Activated naive CD4-positive, alpha-beta T cell treated with anti-CD3 and anti-CD28 coated beads, Interleukin-2, amount 10 ng/mL, durations not matched to agents 7 days and 5 days (primary cell): Measurements from ENCODE around the gene ZSCAN25.

ENCODE experiments used
- CTCF ChIA-PET: fragments of 350-600 bp; sonication (Branson Sonifier 250); formaldehyde crosslinking; loops from one replicate; lab custom pipeline; 2021; ENCODE audit warnings: antibody characterized with exemption; lab: Charles Lee
- DNase-seq: peaks from one replicate; pipeline ENCODE4 v3.0.0-alpha.2; 2020
- H3K27ac Mint-ChIP-seq: one replicate; pipeline ENCODE4 v1.8.0; 2021; ENCODE audit warnings: mild to moderate bottlenecking, moderate library complexity, mixed read lengths
- H3K27me3 Mint-ChIP-seq: one replicate; pipeline ENCODE4 v1.8.0; 2021; ENCODE audit warnings: mild to moderate bottlenecking, mixed read lengths
- H3K36me3 Mint-ChIP-seq: one replicate; pipeline ENCODE4 v1.8.0; 2021; ENCODE audit warnings: mixed read lengths
- H3K4me1 Mint-ChIP-seq: one replicate; pipeline ENCODE4 v1.8.0; 2021; ENCODE audit warnings: mixed read lengths
- H3K4me3 Mint-ChIP-seq: one replicate; pipeline ENCODE4 v1.8.0; 2021; ENCODE audit warnings: mild to moderate bottlenecking, moderate library complexity, mixed read lengths
- H3K9me3 Mint-ChIP-seq: one replicate; pipeline ENCODE4 v1.8.0; 2021; ENCODE audit warnings: mixed read lengths

ZSCAN25 gene

DNA sequence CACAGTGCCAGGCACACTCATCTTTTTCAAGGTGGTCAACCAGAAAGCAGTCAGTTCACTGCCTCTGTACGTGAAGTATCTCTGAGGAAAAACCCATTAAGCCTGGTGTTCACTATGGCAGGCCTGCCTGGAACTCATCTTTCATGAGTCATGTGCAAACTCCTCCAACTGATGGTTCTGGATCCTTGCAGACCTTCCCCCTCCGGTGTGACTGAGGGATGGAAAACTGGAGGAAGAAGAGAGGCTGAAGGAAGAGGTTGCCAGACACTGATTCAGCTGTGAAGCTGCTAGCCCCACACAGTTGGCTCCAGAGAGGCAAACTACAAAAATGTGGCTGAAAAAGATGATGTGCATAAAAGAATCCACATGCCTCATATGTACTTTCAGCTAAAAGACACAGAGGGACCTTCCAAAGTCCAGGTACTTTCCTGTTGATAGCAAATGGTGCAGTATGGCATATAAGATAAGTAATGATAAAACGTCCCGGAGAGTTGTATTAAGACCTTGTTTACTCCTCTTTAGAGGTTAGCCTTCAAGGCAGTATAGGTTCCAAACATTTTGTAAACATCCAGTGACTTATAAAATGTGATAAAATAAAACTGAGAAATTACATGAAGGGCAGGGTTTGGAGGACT, 60.4 kb downstream of the ZSCAN25 start:
- peaks cover 17% of the 10 kb centered on the region for H3K4me1 Mint-ChIP-seq
- H3K27ac Mint-ChIP-seq = no peak overlapping the region
- H3K27me3 Mint-ChIP-seq = no peaks in the 10 kb centered on the region
- H3K36me3 Mint-ChIP-seq = no peaks in the 10 kb centered on the region
- CTCF ChIA-PET = no interaction called here
- H3K4me3 Mint-ChIP-seq = no peak overlapping the region
- no peak for DNase-seq
- no peaks in the 10 kb centered on the region for H3K9me3 Mint-ChIP-seq

DNA sequence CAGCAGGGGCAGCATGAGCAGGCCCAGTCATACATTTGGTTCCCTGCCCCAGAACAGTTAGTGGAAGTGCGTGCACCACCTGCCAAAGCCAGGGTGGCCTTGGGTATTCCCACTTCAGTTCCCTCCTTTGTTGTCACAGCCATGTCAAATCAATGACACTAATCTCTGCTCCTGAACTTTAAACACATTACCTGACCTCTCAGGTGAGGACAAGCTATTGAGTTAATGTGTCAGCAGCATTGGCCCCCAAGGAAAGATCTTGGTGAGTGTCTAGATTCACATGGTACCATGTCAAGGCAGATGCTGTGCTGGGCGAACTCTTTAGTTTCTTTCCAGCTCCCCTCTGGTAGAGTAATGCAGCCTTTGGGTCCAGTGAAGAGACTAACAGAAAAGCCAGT, 60.9 kb downstream of the ZSCAN25 start:
- H3K27me3 Mint-ChIP-seq = no peaks in the 10 kb centered on the region
- H3K36me3 Mint-ChIP-seq = no peaks in the 10 kb centered on the region
- no peak overlapping the region for H3K27ac Mint-ChIP-seq
- peaks cover 17% of the 10 kb centered on the region for H3K4me1 Mint-ChIP-seq
- no peaks in the 10 kb centered on the region for H3K9me3 Mint-ChIP-seq
- DNase-seq = no peak
- no peak overlapping the region for H3K4me3 Mint-ChIP-seq
- CTCF ChIA-PET = no interaction called here

DNA sequence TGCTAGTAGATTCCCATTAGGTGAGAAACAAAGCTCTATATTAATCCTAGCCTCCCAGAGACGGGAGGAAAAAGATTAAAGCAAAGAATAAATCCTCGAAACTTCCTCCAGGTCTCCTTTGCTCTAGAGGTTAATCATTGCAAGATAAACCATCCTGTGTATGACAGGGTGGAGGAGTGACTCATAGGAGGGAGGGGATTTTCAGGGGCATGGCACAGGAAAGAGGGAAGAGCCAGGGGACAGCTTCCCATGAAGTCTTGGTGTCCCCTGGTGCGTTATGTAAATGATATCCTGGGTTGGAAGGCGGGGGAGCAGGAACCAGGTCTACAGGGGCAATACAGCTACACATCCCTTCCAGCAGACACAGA, 62.3 kb downstream of the ZSCAN25 start:
- no peak for DNase-seq
- H3K4me3 Mint-ChIP-seq = no peak overlapping the region
- CTCF ChIA-PET = no interaction called here
- no peaks in the 10 kb centered on the region for H3K9me3 Mint-ChIP-seq
- H3K27me3 Mint-ChIP-seq = no peaks in the 10 kb centered on the region
- no peak overlapping the region for H3K27ac Mint-ChIP-seq
- peaks cover 17% of the 10 kb centered on the region for H3K4me1 Mint-ChIP-seq
- no peaks in the 10 kb centered on the region for H3K36me3 Mint-ChIP-seq

DNA sequence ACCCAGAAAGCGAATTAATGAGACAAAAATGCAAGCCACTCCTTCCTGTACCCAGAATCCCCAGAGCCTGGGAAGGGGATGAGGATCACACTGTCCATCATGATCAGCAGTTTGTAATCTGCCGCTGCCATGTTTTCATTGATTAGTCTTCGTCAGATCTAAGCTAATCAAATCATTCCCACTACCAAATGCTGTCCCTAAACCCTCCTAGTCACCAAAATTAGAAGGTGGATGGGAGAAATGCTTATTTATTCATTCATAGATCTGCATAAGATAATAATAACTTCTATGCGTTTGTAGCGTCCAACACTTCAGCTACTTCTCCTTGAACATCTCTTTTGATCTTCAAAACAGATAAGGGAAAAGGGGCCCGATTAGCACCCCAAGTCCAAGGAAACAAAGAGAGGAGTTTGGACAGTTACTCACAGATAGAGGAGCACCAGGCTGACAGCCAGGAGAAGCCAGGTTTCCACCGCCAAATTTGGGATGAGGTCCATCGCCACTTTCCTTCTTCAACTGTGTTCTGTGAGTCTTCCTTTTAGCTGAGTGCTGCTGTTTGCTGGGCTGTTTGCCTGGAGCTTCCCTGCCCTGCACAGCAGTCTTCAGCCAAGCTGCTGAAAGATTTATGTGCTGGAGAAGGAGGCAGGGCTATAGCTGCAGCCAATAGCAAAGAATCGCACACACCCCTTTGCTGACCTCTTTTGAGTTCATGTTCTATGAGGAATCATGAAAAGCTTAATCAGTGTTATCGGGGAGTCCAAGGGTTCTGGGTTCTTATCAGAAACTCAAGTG, 62.9 kb downstream of the ZSCAN25 start, which contains the start of gene CYP3A5:
Gene CYP3A5 (minus strand): TSS at position 597 of the 792 bp plus-strand sequence. CDS start 100 bp downstream, at position 497.
- Mint-ChIP-seq H3K27ac (no peak within 1 kb of the TSS), H3K4me1 (peaks cover 13% of the 10 kb centered on the region), H3K36me3 (no peaks in the 10 kb centered on the region), H3K4me3 (no peak within 1 kb of the TSS), H3K9me3 (no peaks in the 10 kb centered on the region), H3K27me3 (no peaks in the 10 kb centered on the region)
- DNase-seq = no peak
- CTCF ChIA-PET = no interaction called here
